NCI-H1930 (cell line): ENCODE measurements around the gene CHERP.
"Not testable (repeated sequence)": the region's sequence is repeated elsewhere in the genome, so short reads cannot be mapped to it uniquely, and the experiment has no call there.

Experiments
- DNase-seq, 2 experiments: peaks; one replicate each; lab custom pipeline; 2025; lab: John Stamatoyannopoulos, UW

CHERP gene

DNA sequence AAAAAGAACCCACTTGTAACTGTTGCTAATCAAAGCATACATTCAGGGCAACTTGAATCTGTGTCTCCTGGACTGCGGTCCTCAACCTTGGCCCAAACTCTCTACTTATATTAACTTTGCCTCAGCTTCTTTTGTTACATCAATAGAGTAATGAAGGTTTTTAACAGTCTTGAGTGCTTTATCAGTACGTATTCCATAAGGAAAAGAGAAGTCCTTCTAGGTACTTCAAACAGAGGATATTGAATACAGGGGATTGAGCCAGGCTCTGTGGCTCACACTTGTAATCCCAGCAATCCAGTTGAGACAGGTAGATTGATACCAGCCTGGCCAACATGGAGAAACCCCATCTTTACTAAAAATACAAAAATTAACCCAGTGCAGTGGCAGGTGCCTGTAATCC, 69.2 kb downstream of the CHERP start:
- no peak for DNase-seq

DNA sequence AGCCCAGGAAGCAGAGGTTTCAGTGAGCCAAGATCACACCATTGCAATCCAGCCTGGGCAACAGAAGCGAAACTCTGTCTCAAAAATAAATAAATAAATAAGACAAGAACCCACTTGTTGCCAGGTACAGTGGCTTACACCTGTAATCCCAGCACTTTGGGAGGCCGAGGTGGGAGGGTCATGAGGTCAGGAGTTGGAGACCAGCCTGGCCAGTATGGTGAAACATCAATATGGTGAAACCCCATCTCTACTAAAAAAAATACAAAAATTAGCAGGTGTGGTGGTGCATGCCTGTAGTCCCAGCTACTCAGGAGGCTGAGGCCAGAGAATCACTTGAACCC, 69.7 kb downstream of the CHERP start:
- not testable (repeated sequence) for DNase-seq

DNA sequence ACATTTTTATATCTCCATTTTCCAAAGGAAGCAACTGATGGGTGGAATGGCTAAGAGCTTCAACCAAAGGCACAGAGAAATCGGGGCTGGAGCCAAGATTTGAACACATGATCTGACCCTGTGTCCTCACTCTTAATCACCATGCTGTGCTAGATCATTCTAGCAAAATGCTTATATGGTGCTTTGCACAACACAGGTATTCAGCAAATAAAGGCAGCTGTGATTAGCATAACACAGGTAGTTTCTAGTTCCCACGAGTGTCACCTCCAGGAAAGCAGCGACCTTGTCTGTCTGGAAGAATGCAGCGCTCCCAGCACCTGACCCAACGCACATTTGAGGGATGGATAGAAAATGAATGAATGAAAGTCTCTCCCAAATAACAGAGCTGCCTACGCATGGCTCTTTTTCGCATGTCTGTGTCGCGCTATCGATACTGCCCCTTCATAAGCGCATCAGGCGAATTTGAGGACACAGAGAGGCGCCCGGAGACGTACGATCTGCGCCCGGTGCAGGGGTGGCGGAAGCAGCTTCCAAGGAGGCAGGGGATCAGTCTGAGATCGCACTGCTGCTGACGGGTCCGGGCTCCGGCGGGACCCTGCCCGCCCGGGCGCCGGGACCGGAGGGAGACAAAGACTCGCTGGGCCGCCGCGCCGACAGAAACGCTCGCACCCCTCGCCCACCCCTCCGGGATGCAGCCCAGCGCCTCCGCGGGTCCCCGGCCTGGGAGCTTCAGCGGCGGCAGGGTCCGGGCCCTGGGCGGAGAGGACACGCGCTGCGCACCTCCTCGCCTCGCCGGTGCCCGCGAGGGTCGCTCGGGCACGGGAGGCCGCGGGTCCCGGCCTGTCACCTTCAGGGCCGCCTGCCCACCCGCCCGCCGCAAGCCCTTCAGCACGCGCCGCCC, 71.1 kb downstream of the CHERP start:
- DNase-seq = no peak

DNA sequence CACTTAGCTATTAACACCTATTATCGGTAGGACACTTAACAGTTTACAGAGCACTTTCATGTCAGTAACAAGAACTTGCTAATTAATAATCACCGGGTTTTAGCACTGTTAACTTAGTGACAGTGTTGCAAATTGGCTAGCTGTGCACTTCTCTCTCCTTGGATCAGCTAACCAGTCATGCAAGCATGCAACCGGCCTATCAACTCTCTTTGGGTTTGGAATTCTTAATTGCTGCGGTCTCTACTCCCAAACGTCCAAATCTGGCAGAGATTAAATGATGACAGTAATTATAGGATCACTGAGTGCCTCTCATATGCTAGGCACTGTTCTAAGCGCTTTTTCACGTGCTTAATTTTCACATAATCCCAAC, 71.7 kb downstream of the CHERP start:
- no peak for DNase-seq
